Adrenal gland (tissue), 12 donors: ENCODE results near the gene GRAMD1C. TPM values are rescaled to one million over a fixed set of nuclear protein-coding genes. Genes with fewer than 3 reads are reported as not detected.

Experiments
- DNase-seq, 7 donors: peaks; one replicate each; pipeline ENCODE4 v3.0.0-alpha.2; 2019 to 2020
- H3K27ac ChIP-seq, 5 donors: fragments of 200-600 bp; sonication (generic) in 4 of 5; 1 replicate in 3 of 5; 2 replicates in 2 of 5; pipeline versions ENCODE4 v1.5.1 to v1.8.0; 2016 to 2020; ENCODE audit warnings: mild to moderate bottlenecking in 1 of 5
- H3K27me3 ChIP-seq: fragments of 200-600 bp; 2 replicates; pipeline ENCODE4 v1.8.0; 2021
- H3K36me3 ChIP-seq, 2 donors: fragments of 200-600 bp; replicated peaks in 1 of 2; 1 replicate in 1 of 2; 2 replicates in 1 of 2; pipeline versions ENCODE4 v1.5.1 to v1.8.0; 2018 to 2022
- H3K4me1 ChIP-seq, 2 donors: fragments of 200-600 bp; replicated peaks in 1 of 2; 1 replicate in 1 of 2; 2 replicates in 1 of 2; pipeline versions ENCODE4 v1.5.1 to v1.8.0; 2018 to 2021
- H3K4me3 ChIP-seq, 4 donors: fragments of 200-600 bp; sonication (generic) in 3 of 4; one replicate each; pipeline ENCODE4 v1.5.1; 2016 to 2018
- H3K9me3 ChIP-seq, 3 donors: fragments of 200-600 bp; sonication (generic) in 1 of 3; replicated peaks in 1 of 3; 1 replicate in 2 of 3; 2 replicates in 1 of 3; pipeline versions ENCODE4 v1.5.1 to v1.8.0; 2016 to 2021
- CTCF ChIP-seq, 6 experiments: fragments of 450-650 bp in 4 of 6; fragments of 200-600 bp in 2 of 6; sonication (generic) in 1 of 6; IDR thresholded peaks; 1 replicate in 5 of 6; 2 replicates in 1 of 6; pipeline versions ENCODE4 v1.5.1 to v1.8.0; 2016 to 2021; ENCODE audit warnings: antibody characterized with exemption in 6 of 6, mild to moderate bottlenecking in 2 of 6, moderate library complexity in 1 of 6
- POLR2A ChIP-seq, 2 donors: fragments of 450-650 bp; IDR thresholded peaks; one replicate each; pipeline ENCODE4 v1.6.1; 2017; ENCODE audit warnings: antibody characterized with exemption in 2 of 2, mild to moderate bottlenecking in 2 of 2, moderate library complexity in 1 of 2
- WGBS, 4 donors: extraction: QIAGEN DNeasy Blood & Tissue Kit in 2 of 4; methylation state at CpG; one replicate each; pipeline versions ENCODE4 v1.1.5 to v1.1.7; 2013 to 2017; 5-methylcytosine and 5-hydroxymethylcytosine counted together
- intact Hi-C, 2 donors: fragments of 100-400 bp; cut with DNase I; formaldehyde crosslinking; loops; one replicate each; pipeline versions ENCODE4 v1.14.1 to v1.15.0; 2022 to 2023
- polyA plus RNA-seq, 3 donors: library from polyadenylated mRNA; stranded (reverse); fragments of 200-250 nt in 2 of 3; fragments of 350-450 nt in 1 of 3; fragmentation: Illumina TruSeq in 1 of 3; extraction: RNeasy Lipid Tissue Mini Kit (QIAGEN cat#74804) in 1 of 3; gene quantifications; one replicate each; pipeline ENCODE4 v1.2.3, GENCODE V29; 2013 to 2014
- total RNA-seq, 9 donors: library from RNA; depleted of rRNA in 4 of 9; stranded (reverse); fragments of >200 nt in 4 of 9; fragments of 120-200 nt in 1 of 9; fragmentation: NEBNext Ultra II Directional in 1 of 9; extraction: Animal tissue kit (Norgen Biotek cat#: 25700) in 1 of 9; gene quantifications; one replicate each; pipeline versions ENCODE4 v1.1.0 to v1.2.4, GENCODE V29; 2013 to 2023
- donor health status: healthy with polysubstance abuse.
- donor health status: Bipolar disorder and iron deficiency.
- donor health status: DM: yes; HTN: yes; CAD: no.
- donor health status: DM: no; HTN: no; CAD: no.
- donor health status: DM: no; HTN: no; CAD: no.
- donor health status: DM: yes; HTN: yes; CAD: no.

The GRAMD1C gene
- total and polyA plus RNA-seq, 12 donors = 1.4 to 12.6 (median 4.6) TPM

GRCh38 chr3:113832477-113833164 lies 6.0 kb upstream of the GRAMD1C start:
- no peak overlapping the region for H3K27ac ChIP-seq
- TF ChIP-seq CTCF (IDR thresholded peaks at IDR 0.05) (no peak), POLR2A (IDR thresholded peaks at IDR 0.05) (no peak)
- no peaks in the 10 kb centered on the region for H3K4me1 ChIP-seq
- 85 to 88% (median 86%) methylated on average over 5 of the region's 5 CpGs for WGBS, 4 donors
- no peak overlapping the region for H3K4me3 ChIP-seq
- DNase-seq = no peak
- no peaks in the 10 kb centered on the region for H3K27me3 ChIP-seq
- H3K9me3 ChIP-seq = peaks cover 0 to 8% (median 0%) of the 10 kb centered on the region in 3 donors
- H3K36me3 ChIP-seq = no peaks in the 10 kb centered on the region
- intact Hi-C loops = loop anchor here (10.0 kb wide), 2 partner anchors 82 to 98 kb away; no protein-coding TSS in a partner anchor

GRCh38 chr3:113834983-113835382 lies 3.6 kb upstream of the GRAMD1C start:
- Histone ChIP-seq H3K27me3 (no peaks in the 10 kb centered on the region), H3K27ac (no peak overlapping the region), H3K4me3 (no peak overlapping the region), H3K36me3 (no peaks in the 10 kb centered on the region), H3K9me3 (peaks cover 0 to 8% (median 0%) of the 10 kb centered on the region in 3 donors), H3K4me1 (peaks cover 0 to 3% of the 10 kb centered on the region in 2 donors)
- no peak for DNase-seq
- TF ChIP-seq POLR2A (IDR thresholded peaks at IDR 0.05) (no peak), CTCF (IDR thresholded peaks at IDR 0.05) (no peak)
- intact Hi-C loops = loop anchor here (10.0 kb wide), 2 partner anchors 80 to 100 kb away; no protein-coding TSS in a partner anchor

GRCh38 chr3:113839551-113839950 lies 963 bp downstream of the GRAMD1C start:
- Histone ChIP-seq H3K4me3 (peak overlapping the region in 1 of 4 donors; percentile 66), H3K27me3 (no peaks in the 10 kb centered on the region), H3K9me3 (no peaks in the 10 kb centered on the region), H3K36me3 (no peaks in the 10 kb centered on the region), H3K27ac (no peak overlapping the region), H3K4me1 (peaks cover 0 to 3% of the 10 kb centered on the region in 2 donors)
- no peak for DNase-seq
- no peak for TF ChIP-seq CTCF (IDR thresholded peaks at IDR 0.05)
- no peak for TF ChIP-seq POLR2A (IDR thresholded peaks at IDR 0.05)
- intact Hi-C loops = loop anchor here (2.0 to 10.0 kb wide), 3 partner anchors 71 to 105 kb away; no protein-coding TSS in a partner anchor
- WGBS, 4 donors = 48 to 63% (median 59%) methylated on average over 2 of the region's 2 CpGs

GRCh38 chr3:113844622-113845222 lies 6.1 kb downstream of the GRAMD1C start:
- WGBS, 4 donors = 35 to 48% (median 45%) methylated on average over 4 of the region's 4 CpGs
- DNase-seq = no peak
- H3K4me3 ChIP-seq = no peak overlapping the region
- no peaks in the 10 kb centered on the region for H3K27me3 ChIP-seq
- no peak overlapping the region for H3K27ac ChIP-seq
- TF ChIP-seq CTCF (IDR thresholded peaks at IDR 0.05) = peak; percentile 41 to 63 (median 60)
- no peak for TF ChIP-seq POLR2A (IDR thresholded peaks at IDR 0.05)
- H3K9me3 ChIP-seq = no peaks in the 10 kb centered on the region
- no peaks in the 10 kb centered on the region for H3K4me1 ChIP-seq
- intact Hi-C loops = no loop called here
- H3K36me3 ChIP-seq = no peaks in the 10 kb centered on the region
